Measurements from ENCODE around the gene PPM1B. TPM values are rescaled to one million over a fixed set of nuclear protein-coding genes. Genes with fewer than 3 reads are reported as not detected.

Gene PPM1B
- total and polyA plus RNA-seq, 10 of the 15 experiments (the other 5 are each of a cell fraction or from before 2014, with no cell fraction given), result 12.5 to 53.4 (median 33.7) TPM

- POLR2A ChIA-PET, result interaction anchor here (0.6 kb wide), 1 partner anchor 100 kb away, joined by 4 read pairs; no protein-coding TSS in a partner anchor
- no peak overlapping the region for H3K27ac ChIP-seq (ENCODE audit: control insufficient read depth, insufficient read depth)
- SMC1A ChIA-PET (ENCODE audit: uncharacterized antibody, unreplicated experiment), result interaction anchor here (1.0 kb wide), 1 partner anchor 43 kb away, joined by 3 read pairs; no protein-coding TSS in a partner anchor
- no peak for TF ChIP-seq EGR1 (IDR thresholded peaks at IDR 0.05; ENCODE audit: borderline replicate concordance in 1 of 2, low read depth in 2 of 2, low read length in 2 of 2)
- TF ChIP-seq CHD2 (IDR thresholded peaks at IDR 0.05; ENCODE audit: borderline replicate concordance, low read depth, low read length), result no peak
- TF ChIP-seq TBL1XR1 (IDR thresholded peaks at IDR 0.05; ENCODE audit: low read depth, low read length), result no peak
- no peak for TF ChIP-seq IRF5 (IDR thresholded peaks at IDR 0.05; ENCODE audit: borderline replicate concordance)
- no peak for TF ChIP-seq ETV6 (conservative IDR thresholded peaks at IDR 0.05 in 1 of 2, IDR thresholded peaks at IDR 0.05 in 1 of 2; ENCODE audit: borderline replicate concordance in 1 of 2, low read depth in 1 of 2)
- TF ChIP-seq ZZZ3 (IDR thresholded peaks at IDR 0.05; ENCODE audit: control insufficient read depth, insufficient read length, low read depth), result no peak
- no peak for TF ChIP-seq E2F4 (IDR thresholded peaks at IDR 0.05; ENCODE audit: low read depth, low read length)
- no peak for TF ChIP-seq GABPA (IDR thresholded peaks at IDR 0.05; ENCODE audit: low read depth)
- TF ChIP-seq CTCF (IDR thresholded peaks at IDR 0.05 in 2 of 3, conservative IDR thresholded peaks at IDR 0.05 in 1 of 3; ENCODE audit: control insufficient read depth in 2 of 3, extremely low read depth in 1 of 3, insufficient read depth in 1 of 3, low read depth in 3 of 3, low read length in 3 of 3), result no peak
- no peaks in the 10 kb centered on the region for H3K36me3 ChIP-seq (ENCODE audit: control insufficient read depth in 2 of 2, insufficient read depth in 2 of 2, low read length in 1 of 2)
- H3K4me1 ChIP-seq (ENCODE audit: control insufficient read depth, insufficient read depth, low read length), result no peaks in the 10 kb centered on the region
- 21% methylated on average over 2 of the region's 2 CpGs for WGBS (ENCODE audit: insufficient coverage, insufficient replicate concordance, low lambda C conversion rate, missing lambda C conversion rate)
- H3K4me2 ChIP-seq (ENCODE audit: control insufficient read depth, insufficient read depth), result no peak overlapping the region
- RAD21 ChIA-PET (ENCODE audit: unreplicated experiment), result no interaction called here
- FAIRE-seq, result no peak
- no peaks in the 10 kb centered on the region for H3K9me3 ChIP-seq (replicated peaks; ENCODE audit: control insufficient read depth, insufficient read depth, low read length)
- no peak overlapping the region for H3K4me3 ChIP-seq
- H3K9ac ChIP-seq (ENCODE audit: control insufficient read depth, insufficient read depth, low read length), result no peak overlapping the region
- in situ Hi-C loops (cut with MboI) (no loop called here), intact Hi-C loops (cut with micrococcal nuclease; ENCODE audit: unreplicated experiment) (no loop called here)
- no peaks in the 10 kb centered on the region for H3K27me3 ChIP-seq (replicated peaks in 1 of 2; ENCODE audit: control insufficient read depth in 2 of 2, insufficient read depth in 2 of 2, low read length in 1 of 2)
- BruUV-seq (replicated peaks), result no TSS peak
- ATAC-seq, result no peak
- H4K20me1 ChIP-seq (ENCODE audit: control insufficient read depth, insufficient read depth), result no peaks in the 10 kb centered on the region
- H3K79me2 ChIP-seq (ENCODE audit: control insufficient read depth, insufficient read depth, low read length), result no peaks in the 10 kb centered on the region
- CTCF ChIA-PET, result interaction anchor here (1.1 kb wide), 1 partner anchor 23 kb away, joined by 3 read pairs; no protein-coding TSS in a partner anchor
- H2AFZ ChIP-seq (ENCODE audit: control insufficient read depth, low read depth, low read length), result no peak overlapping the region
- no peak for DNase-seq (ENCODE audit: low read depth, low spot score)
Measured at GRCh38 chr2:44273596-44273995, 104.9 kb downstream of the PPM1B start.

All from GM12878 (cell line).